ENCODE data around the gene PPP1R1B. TPM values are rescaled to one million over a fixed set of nuclear protein-coding genes. Genes with fewer than 3 reads are reported as not detected.

PPP1R1B gene
- total RNA-seq, 4 donors from 2014 or later, result 1.5 to 5.1 TPM; not detected in 2

GRCh38 chr17:39638317-39638716 lies 11.6 kb downstream of the PPP1R1B start:
- Histone ChIP-seq H3K36me3 (no peaks in the 10 kb centered on the region), H3K27me3 (no peaks in the 10 kb centered on the region), H3K9me3 (no peaks in the 10 kb centered on the region), H3K4me3 (peak overlapping the region; percentile 76 to 97 (median 92)), H3K27ac (no peak overlapping the region), H3K4me1 (peaks cover 50 to 52% of the 10 kb centered on the region in 2 donors)
- intact Hi-C loops (cut with DNase I; ENCODE audit: low total_unique reads), result loop anchor here (5.0 kb wide), 1 partner anchor 114 kb away; no protein-coding TSS in a partner anchor
- in situ Hi-C loops (cut with MboI; ENCODE audit: low sequenced_read_pairs in 4 of 4), result no loop called here
- ATAC-seq (no peak), DNase-seq (no peak)
- TF ChIP-seq POLR2A (IDR thresholded peaks at IDR 0.05), result no peak
- TF ChIP-seq CTCF (IDR thresholded peaks at IDR 0.05 in 4 of 5, conservative IDR thresholded peaks at IDR 0.05 in 1 of 5), result no peak

GRCh38 chr17:39639043-39639442 lies 12.3 kb downstream of the PPP1R1B start:
- H3K27ac ChIP-seq, result no peak overlapping the region
- H3K4me3 ChIP-seq, result no peak overlapping the region
- H3K4me1 ChIP-seq, result peaks cover 50 to 54% of the 10 kb centered on the region in 2 donors
- no peaks in the 10 kb centered on the region for H3K27me3 ChIP-seq
- no peak for ATAC-seq
- H3K9me3 ChIP-seq, result no peaks in the 10 kb centered on the region
- intact Hi-C loops (cut with DNase I; ENCODE audit: low total_unique reads) (loop anchor here (5.0 kb wide), 1 partner anchor 113 kb away; no protein-coding TSS in a partner anchor), in situ Hi-C loops (cut with MboI; ENCODE audit: low sequenced_read_pairs in 4 of 4) (no loop called here)
- TF ChIP-seq POLR2A (IDR thresholded peaks at IDR 0.05) (no peak), CTCF (IDR thresholded peaks at IDR 0.05 in 4 of 5, conservative IDR thresholded peaks at IDR 0.05 in 1 of 5) (no peak)
- no peaks in the 10 kb centered on the region for H3K36me3 ChIP-seq
- no peak for DNase-seq

GRCh38 chr17:39639566-39640458 lies 13.1 kb downstream of the PPP1R1B start:
- H3K27ac ChIP-seq, result no peak overlapping the region
- H3K4me3 ChIP-seq, result no peak overlapping the region
- H3K36me3 ChIP-seq, result no peaks in the 10 kb centered on the region
- TF ChIP-seq POLR2A (IDR thresholded peaks at IDR 0.05) (no peak), CTCF (IDR thresholded peaks at IDR 0.05 in 4 of 5, conservative IDR thresholded peaks at IDR 0.05 in 1 of 5) (no peak)
- intact Hi-C loops (cut with DNase I; ENCODE audit: low total_unique reads) (loop anchor here (5.0 kb wide), 1 partner anchor 112 kb away; no protein-coding TSS in a partner anchor), in situ Hi-C loops (cut with MboI; ENCODE audit: low sequenced_read_pairs in 4 of 4) (no loop called here)
- no peak for ATAC-seq
- no peak for DNase-seq
- no peaks in the 10 kb centered on the region for H3K9me3 ChIP-seq
- peaks cover 50% of the 10 kb centered on the region in 2 donors for H3K4me1 ChIP-seq
- no peaks in the 10 kb centered on the region for H3K27me3 ChIP-seq

GRCh38 chr17:39640591-39641031 lies 13.9 kb downstream of the PPP1R1B start:
- DNase-seq (no peak), ATAC-seq (no peak)
- H3K27ac ChIP-seq, result no peak overlapping the region
- H3K4me3 ChIP-seq, result no peak overlapping the region
- H3K27me3 ChIP-seq, result no peaks in the 10 kb centered on the region
- in situ Hi-C loops (cut with MboI; ENCODE audit: low sequenced_read_pairs in 4 of 4), result no loop called here
- no peaks in the 10 kb centered on the region for H3K9me3 ChIP-seq
- TF ChIP-seq CTCF (IDR thresholded peaks at IDR 0.05 in 4 of 5, conservative IDR thresholded peaks at IDR 0.05 in 1 of 5), result no peak
- intact Hi-C loops (cut with DNase I; ENCODE audit: low total_unique reads), result no loop called here
- H3K36me3 ChIP-seq, result no peaks in the 10 kb centered on the region
- H3K4me1 ChIP-seq, result peaks cover 50% of the 10 kb centered on the region in 2 donors

All from gastrocnemius medialis (tissue), 4 donors.